HG03097 (cell line): ENCODE results near the gene RPS14.
A peak's percentile ranks its signal among the peaks of the same experiment; 100 is the strongest.
"Not testable (repeated sequence)": the region's sequence is repeated elsewhere in the genome, so short reads cannot be mapped to it uniquely, and the experiment has no call there.

Experiments used
- ATAC-seq: cut with Tn5 transposase; IDR thresholded peaks from one replicate; pipeline ENCODE4 v1.9.1; 2021; ENCODE audit not compliant: unreplicated experiment, low FRiP score

RPS14 gene

DNA sequence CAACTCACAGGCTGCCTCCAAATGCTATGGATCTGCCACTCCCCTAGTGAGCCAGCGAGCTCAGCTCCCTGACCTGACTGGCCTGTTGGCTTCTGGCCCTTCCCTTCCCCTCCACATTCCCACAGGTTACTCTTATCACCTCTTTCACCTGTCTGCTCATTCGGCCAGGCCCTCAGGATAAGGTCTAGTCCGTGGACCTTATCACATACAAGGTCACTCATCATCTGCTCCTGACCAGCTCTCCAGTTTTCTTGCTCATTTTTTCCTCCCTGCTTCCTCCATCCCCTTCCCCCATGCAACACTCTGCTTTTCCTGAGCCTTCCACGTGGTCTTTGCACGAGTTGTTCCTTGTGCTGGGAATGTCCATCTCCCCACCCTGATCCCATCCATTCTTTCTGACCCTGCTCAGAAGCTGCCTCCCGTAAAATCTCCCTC is 32.5 kb upstream of the RPS14 start:
- no peak for ATAC-seq

DNA sequence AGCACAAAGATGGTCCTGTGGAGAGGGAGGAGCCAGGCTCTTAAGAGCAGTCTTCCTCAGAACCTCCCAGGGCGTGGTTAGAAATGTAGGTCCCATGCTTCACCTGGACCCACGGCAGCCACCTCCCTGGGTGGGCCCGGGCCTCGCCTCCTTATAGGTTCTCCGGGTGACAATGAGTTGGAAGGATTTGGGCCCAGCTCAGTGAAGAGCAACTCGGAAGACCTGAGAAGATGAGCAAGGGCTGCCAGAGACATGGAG is 32.1 kb upstream of the RPS14 start:
- ATAC-seq: no peak

DNA sequence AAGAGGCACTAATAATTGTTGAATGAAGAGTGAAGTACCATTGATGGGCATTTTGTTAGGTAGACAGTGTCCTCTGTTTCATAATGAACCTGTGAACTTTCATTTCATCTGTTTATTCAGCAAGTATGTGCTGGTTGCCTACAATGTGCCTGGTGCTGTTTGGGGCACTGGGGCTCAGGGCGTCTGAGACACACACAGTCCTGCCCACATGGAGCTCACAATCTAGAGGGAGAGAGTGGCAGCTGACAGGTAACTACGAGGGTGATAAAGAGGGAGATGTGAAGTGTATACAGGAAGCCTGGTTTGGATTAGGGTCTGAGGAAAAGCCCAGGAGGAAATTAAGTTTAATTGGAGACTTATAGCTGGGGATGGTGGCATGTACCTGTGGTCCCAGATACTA is 29.9 kb upstream of the RPS14 start:
- ATAC-seq: no peak

DNA sequence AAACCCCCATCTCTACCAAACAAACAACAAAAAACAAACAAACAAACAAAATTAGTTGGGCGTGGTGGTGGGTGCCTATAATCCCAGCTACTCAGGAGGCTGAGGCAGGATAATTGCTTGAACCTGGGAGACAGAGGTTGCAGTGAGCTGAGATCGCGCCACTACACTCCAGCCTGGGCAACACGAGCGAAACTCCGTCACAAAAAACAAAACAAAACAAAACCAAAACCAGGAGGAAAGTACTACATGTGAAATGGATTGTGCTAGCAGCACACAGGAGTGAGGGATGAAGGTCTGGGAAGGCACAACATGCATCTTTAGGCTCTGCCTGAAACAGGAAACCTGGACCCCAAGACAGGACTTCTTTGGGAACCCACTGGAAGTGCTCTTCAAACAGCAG is 27.0 kb upstream of the RPS14 start:
- ATAC-seq: not testable (repeated sequence)

DNA sequence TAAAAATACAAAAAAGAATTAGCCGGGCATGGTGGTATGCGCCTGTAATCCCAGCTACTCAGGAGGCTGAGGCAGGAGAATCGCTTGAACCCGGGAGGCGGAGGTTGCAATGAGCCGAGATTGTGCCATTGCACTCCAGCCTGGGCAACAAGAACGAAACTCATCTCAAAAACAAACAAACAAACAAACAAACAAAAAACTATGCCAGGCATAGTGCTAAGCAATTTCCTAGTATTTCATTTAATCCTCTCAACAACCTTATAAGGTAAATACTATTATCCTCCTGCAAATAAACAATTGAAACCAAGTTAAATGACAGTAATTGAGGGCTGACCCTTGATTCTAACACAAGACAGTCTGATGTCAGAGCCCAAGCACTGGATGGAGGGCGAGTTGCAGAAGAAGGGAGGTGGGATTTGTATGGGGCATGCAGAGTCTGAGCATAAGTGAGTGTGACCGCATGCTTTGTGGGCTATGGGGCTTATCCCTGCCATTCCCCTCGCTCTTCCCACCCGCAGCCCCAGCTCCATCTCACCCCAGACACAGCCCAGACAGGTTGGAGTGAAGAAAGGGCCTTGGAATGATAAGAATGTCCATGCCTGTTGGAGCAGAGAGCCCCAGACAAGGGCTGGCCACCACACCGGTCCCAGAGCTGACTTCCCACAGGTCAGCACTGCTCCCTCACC is 24.3 kb upstream of the RPS14 start:
- no peak for ATAC-seq

DNA sequence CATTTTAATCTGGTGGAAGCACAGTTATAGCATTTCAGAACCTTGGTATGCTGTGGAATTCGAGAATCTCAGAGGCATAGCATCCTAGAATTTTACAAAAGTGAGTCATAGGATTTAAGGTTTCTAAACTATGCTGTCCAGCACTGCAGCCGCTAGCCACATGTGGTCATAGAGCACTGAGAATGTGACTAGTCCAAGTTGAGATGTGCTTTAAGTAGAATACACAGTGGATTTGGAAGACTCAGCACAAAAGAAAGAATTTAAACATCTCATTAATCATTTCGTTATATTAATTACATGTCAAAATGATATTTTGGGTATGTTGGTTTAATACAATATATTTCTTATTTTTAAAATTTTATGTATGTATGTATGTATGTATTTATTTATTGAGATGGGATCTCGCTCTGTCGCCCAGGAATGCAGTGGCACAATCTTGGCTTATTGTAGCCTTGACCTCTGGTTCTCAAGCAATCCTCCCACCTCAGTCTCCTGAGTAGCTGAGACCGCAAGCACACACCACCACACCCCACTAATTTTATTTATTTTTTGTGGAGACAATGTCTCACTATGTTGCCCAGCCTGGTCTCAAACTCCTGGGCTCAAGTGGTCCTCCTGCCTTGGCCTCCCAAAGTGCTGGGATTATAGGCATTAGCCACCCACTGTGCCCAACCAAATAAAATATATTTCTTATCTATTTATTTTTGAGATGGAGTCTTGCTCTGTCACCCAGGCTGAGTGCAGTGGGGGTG is 20.4 kb upstream of the RPS14 start:
- no peak for ATAC-seq

DNA sequence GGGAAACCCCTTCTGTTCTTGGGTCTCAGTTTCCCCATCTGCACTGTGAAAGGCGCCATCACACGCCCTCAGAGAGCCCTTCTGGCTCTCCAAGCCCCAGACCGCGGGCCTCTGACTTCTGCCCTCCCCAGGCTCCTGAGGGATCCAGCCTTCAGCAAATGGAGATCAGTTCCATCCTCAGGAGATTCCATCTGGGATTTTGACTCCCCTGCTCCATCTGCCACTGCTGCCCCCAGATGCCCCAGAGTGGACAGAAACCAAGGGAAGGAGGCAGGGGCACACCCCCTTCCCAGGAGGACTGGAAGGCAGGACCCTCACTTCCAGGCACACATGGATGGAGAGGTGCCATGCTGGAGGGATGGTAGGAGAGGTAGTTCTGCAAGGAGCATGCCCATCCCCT is 18.7 kb upstream of the RPS14 start:
- no peak for ATAC-seq

DNA sequence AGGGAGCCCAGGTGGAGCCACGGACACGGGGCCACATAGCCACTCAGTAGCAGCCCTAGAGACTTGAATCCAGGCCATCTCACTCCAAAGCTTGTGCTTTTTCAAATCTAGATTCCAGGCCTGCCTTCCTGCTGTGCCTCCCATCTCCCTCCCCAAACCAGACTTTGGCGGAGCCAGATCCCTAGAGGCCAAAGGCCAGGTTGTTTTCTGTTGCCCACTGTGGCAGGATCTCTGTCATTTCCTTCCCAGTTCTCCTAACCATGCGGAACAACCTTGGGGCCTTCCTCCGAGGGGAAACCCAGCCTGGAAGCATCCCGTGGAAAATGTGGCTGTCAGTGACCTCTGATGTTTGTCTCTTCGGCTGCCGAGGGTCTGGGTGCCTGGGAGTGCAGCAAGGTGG is 16.4 kb upstream of the RPS14 start:
- ATAC-seq: no peak

DNA sequence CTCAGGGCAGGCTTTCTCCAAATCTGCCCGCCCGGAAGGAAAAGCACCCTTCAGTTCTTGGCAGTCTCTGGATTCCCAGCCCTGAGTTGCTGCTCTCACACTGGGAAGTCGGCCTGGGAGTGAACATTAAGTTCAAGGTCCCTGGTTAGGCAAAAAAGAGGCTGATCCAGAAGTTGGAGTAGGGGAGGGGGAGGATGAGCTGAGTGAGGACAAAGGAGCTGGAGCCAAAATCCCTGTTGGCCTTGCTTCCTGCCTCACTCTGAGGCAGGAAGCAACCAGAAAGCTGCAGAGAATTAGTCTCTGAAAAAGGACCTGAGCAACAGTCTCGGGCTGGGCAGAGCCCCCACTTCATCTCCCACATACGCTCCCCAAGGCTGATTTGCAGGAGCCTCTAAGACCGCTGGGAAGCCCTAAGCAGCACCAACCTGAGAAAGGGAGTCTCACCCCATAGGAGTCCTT is 15.0 kb upstream of the RPS14 start:
- ATAC-seq: no peak

DNA sequence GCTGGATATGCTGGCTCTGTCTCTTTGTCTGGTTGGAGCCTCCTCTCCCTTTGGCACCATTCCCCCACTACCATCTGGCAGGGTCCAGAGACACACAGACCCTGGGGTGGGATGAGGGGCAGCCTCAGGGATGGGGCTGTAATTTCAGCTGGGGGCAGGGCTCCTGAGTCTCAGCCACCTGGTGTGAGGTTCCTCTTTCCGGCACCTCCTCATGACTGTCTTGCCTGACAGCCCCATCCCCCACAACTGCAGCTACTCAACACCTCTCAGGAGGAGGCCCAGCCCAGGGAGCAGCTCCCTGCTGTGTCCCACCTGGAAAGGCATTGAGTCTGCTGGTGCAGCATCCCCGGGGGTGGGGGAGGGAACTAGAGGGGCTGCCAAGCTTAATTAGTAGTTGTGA is 11.7 kb upstream of the RPS14 start:
- no peak for ATAC-seq

DNA sequence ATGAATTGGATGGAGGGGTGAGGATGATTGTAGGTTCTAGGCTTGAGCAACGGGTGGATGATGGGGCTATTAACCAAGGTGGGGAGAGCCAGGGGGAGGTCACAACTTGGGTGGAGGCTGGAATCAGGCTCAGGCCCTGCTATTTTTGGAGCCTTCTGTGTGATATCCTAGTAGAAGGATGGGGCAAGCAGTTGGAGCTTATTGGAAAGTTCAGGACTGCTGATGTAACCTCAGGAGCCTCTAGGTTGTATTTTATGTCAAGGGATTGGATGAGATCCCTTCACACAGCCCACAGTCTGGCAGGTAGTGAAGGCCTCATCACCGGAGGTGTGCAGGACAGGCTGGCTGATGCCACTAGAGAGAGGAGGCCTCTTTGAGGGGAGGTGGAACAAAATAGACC is 11.2 kb upstream of the RPS14 start:
- ATAC-seq: no peak

DNA sequence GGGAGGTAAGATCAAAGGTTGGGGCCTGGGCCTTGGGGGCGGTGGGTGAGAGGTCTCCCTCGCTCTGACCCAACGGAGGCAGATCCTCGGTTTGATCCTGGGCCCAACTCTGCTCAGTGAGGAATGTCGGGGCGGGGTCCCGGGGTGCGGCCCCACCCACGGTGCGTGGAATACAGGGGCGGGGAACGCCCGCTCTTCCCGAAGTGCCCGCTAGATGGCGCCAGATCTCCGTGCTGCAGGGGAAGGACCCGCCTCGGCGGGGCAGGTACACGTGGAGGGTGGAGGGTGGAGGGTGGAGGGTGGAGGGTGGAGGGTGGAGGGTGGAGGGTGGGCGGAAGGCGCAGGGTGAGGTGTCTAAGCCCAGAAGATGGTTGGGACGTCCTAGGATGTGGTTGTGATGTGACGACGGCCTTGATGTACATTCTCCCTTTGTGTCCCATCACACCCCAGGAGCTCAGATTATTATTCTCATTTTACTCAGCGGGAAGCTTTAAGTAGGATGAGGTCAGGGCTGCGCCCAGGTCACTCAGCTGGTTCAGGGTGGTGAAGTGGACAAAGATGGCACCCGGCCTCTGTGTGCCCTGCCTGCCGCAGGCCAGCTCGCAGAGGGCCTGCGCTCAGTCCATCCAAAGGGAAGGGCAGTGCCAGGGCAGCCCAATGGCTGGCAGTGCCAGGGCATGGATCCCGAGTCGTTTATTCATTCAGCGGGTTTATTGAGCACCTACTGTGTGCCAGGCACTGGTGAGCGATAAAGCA is 9.4 kb upstream of the RPS14 start:
- peak; percentile 56 for ATAC-seq

DNA sequence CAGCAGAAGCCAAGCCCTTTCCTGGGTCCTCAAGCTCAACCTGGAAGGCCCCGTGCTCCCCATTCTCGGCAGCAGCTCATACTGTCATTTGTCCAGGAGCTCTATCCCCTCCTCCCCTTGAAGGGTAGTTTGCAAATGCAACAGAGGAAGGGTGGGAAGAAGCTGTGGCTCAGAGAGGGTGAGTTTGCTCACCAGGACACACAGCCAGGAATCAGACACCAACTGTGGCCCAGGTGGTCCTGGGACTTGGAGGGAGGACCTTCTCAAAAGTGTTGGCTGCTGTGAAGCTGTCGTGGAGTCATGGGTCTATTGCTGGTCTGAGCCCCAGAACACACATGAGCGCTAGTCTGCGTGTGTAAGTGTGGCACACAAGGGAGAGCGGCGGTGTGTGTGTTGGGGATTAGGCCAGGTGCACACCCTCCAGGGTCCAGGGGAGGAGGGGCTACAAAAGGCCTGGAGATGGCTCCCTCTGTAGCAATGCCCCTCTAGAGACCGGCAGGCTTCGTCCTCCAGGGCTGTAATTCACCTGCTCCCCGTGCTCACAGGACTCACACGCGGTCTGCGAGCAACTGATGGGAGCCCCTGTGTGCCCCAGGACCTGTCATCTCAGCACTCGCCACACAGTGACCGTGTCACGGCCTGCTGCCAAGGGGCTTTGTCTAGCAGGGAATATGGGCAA is 8.2 kb upstream of the RPS14 start:
- ATAC-seq: no peak

DNA sequence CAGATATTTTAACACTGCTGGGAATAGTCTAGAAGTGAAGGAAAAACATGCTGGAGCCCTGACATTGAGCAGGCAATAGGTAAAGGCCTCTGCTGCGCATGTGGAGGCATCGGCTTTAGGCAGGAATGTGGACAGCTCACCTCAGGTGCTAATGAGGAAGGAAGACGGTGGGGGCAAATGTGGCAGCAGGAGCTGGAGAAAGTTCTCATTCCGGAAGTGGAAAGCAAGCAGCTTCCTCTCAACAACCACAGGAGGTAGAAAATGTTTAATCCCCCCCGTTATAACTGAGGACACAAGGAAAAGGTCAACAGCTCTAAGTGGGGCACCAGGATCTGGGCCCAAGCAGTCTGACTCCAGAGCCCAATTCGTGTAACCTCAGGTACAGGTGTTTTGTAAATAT is 7.6 kb upstream of the RPS14 start:
- no peak for ATAC-seq

DNA sequence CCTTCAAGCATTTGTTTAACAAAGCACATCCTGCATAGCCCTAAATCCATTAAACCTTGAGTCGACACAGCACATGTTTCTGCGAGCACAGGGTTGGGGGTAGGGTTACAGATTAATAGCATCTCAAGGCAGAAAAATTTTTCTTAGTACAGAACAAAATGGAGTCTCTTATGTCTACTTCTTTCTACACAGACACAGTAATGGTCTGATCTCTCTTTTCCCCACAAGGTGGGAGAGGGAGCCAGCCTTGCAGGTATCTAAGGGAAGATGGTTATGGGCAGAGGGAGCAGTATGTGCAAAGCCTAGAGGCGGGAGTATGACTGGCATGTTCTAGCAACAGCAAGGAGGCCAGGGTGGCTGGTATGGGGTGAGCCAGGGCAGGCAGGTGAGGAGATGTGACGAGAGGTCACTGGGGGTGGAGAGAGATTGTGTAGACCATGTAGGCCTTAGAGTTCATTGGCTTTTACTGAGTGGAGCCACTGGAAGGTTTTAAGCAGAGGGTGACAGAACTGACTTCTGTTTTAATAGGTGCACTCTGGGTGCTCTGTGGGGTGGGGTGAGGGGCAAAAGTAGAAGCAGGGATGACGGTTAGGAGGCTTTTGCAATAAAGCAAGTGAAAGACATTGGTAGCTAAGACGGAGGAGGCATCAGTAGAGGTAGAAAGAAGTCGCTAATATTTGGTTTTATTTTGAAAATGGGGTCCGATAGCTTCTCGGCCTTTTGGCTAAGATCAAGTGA is 5.1 kb upstream of the RPS14 start:
- no peak for ATAC-seq

DNA sequence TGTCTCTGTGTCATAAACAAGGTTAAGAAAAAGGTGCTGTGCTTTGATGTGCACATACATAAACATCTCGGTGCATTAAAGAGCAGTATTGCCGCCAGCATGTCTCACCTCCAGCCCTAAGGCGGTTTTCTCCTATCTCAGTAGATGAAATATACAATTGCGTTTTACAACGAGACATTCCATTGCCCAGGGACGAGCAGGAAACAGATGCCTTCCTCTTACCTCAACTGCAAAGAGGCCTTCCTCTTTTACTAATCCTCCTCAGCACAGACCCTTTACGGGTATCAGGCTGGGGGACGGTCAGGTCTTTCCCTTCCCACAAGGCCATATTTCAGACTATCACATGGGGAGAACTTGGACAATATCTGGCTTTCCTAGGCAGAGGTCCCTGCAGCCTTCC is 4.5 kb upstream of the RPS14 start:
- ATAC-seq: not testable (repeated sequence)

DNA sequence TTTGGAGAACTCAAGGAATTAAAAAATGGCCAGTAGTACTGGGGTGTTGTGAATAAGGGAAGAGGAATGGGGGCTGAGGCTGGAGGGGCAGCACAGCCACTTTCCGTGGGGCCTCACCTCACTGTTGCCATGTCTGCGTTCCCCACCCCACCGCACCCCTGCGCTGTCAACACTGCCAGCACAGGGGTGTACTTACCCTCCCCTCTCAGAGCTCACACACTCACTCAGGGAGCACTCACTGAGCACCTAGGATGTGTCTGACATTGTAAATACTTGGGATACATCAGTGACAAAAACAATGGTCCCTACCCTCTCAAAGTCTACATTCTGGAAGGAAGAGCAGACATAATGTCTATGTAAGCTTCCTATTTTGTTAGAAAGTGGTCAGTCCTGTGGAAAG is 3.4 kb upstream of the RPS14 start:
- no peak for ATAC-seq

DNA sequence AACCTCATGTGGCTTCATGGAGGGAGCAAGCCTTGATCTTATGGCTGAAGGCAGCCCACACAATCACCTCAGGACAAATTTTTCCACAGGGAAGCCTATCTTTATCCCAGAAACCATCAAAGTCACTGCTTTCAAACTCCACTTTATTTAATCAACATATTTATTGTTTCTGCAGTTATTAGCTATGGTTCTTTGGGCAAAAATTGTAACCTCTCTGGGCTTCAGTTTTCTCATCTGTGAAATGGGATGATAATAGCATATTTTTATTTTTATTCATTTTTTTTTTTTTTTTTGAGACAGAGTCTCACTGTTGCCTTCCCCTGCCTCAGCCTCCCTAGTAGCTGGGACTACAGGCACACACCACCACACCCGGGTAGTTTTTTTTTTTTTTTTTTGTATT is 2.1 kb upstream of the RPS14 start:
- ATAC-seq: no peak

DNA sequence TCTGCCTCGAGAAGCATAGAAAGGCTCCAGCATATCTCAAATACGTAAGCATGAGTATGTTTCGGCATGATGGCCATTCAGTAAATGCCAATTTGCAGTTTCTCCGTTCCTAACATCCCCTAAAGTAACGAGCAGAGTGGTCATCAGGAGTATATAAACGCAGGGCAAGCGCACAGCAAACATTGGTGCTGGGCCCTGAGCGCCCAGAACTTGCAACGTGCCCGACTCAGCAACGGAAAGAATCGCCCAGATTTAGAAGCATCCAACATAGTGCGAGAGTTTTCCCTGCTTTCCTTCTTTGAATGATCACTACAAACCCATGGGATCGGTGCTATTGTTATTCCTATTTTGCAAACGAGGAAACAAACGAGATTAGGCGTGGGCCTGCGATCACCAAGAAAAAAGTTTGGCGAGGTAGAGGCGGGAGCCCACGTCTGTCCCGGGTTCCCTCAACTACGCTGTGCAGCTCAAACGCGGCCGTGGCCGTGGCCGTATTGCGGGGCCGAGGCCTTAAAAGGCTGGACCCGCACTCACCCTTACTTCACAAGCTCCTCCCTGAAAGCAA is 505 bp downstream of the RPS14 start:
- peak; percentile 17 for ATAC-seq

DNA sequence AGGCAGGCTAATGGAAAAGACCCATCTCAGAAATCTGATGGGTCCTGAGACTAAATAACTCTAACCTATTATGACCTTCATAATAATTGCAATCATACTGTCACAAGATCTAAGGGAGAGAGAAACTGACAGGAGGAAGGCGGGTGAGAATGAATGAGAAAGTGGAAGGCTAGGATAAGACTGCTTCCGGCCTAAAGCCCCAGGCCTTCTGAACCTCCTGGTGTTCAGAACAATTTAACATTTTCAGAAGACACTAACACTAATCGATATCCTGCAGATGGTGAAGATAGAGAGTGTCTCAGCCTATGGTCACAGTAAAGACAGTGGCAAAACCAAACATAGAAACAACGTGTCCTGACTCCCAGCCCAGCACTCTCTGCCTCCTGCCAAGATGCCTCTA is 1.2 kb downstream of the RPS14 start:
- ATAC-seq: no peak
